GM23338 (cell line): ENCODE data around the gene PIPOX. TPM values are rescaled to one million over a fixed set of nuclear protein-coding genes. Genes with fewer than 3 reads are reported as not detected.

ENCODE experiments used
- ATAC-seq: fragments of 200-7000 bp; cut with Tn5 transposase; 3 replicates; pipeline ENCODE4 v1.9.1; 2020
- DNase-seq: peaks from one replicate; pipeline ENCODE4 v3.0.0-alpha.2; 2015; ENCODE audit warnings: low spot score
- H2AFZ ChIP-seq: fragments of 200-600 bp; sonication (generic); 2 replicates; pipeline ENCODE4 v1.8.0; 2016; ENCODE audit warnings: antibody characterized with exemption, mild to moderate bottlenecking, moderate library complexity
- H3F3A ChIP-seq: fragments of 200-600 bp; sonication (generic); replicated peaks from 2 replicates; pipeline ENCODE4 v1.8.0; 2017; ENCODE audit warnings: antibody characterized with exemption, mixed run types, low read depth
- H3K27ac ChIP-seq: fragments of 200-600 bp; sonication (generic); 2 replicates; pipeline ENCODE4 v1.6.1; 2016; ENCODE audit warnings: low read depth
- H3K27me3 ChIP-seq: fragments of 200-600 bp; sonication (generic); 2 replicates; pipeline ENCODE4 v1.8.0; 2016; ENCODE audit warnings: mild to moderate bottlenecking, mixed run types, moderate library complexity; ENCODE audit not compliant: insufficient read depth
- H3K36me3 ChIP-seq: fragments of 200-600 bp; sonication (generic); 2 replicates; pipeline ENCODE4 v1.8.0; 2016; ENCODE audit warnings: mild to moderate bottlenecking; ENCODE audit not compliant: insufficient read depth
- H3K4me1 ChIP-seq: fragments of 200-600 bp; sonication (generic); 2 replicates; pipeline ENCODE4 v1.8.0; 2016; ENCODE audit warnings: mild to moderate bottlenecking, moderate library complexity; ENCODE audit not compliant: insufficient read depth
- H3K4me2 ChIP-seq: fragments of 200-600 bp; sonication (generic); 2 replicates; pipeline ENCODE4 v1.7.1; 2017; ENCODE audit warnings: mixed run types
- H3K4me3 ChIP-seq: fragments of 200-600 bp; sonication (generic); 2 replicates; pipeline ENCODE4 v1.6.1; 2016; ENCODE audit warnings: mixed run types
- H3K79me2 ChIP-seq: fragments of 200-600 bp; sonication (generic); replicated peaks from 2 replicates; pipeline ENCODE4 v1.8.0; 2017; ENCODE audit warnings: mild to moderate bottlenecking; ENCODE audit not compliant: insufficient read depth
- H3K9me2 ChIP-seq: fragments of 200-600 bp; sonication (generic); 2 replicates; pipeline ENCODE4 v1.8.0; 2017; ENCODE audit not compliant: insufficient read depth
- H4K20me1 ChIP-seq: fragments of 200-600 bp; sonication (generic); replicated peaks from 2 replicates; pipeline ENCODE4 v1.8.0; 2017; ENCODE audit warnings: mild to moderate bottlenecking; ENCODE audit not compliant: insufficient read depth
- H3K27ac Mint-ChIP-seq: 2 replicates; pipeline ENCODE4 v1.8.0; 2020; ENCODE audit warnings: inconsistent platforms, mild to moderate bottlenecking, moderate library complexity, mixed read lengths
- H3K27me3 Mint-ChIP-seq: 3 replicates; pipeline ENCODE4 v1.8.0; 2022; ENCODE audit warnings: low read depth, mild to moderate bottlenecking, moderate library complexity, mixed read lengths, inconsistent platforms; ENCODE audit not compliant: insufficient read depth, poor library complexity
- H3K36me3 Mint-ChIP-seq: 3 replicates; pipeline ENCODE4 v1.8.0; 2021; ENCODE audit warnings: low read depth, mild to moderate bottlenecking, inconsistent platforms, moderate library complexity, mixed read lengths
- H3K4me1 Mint-ChIP-seq: 3 replicates; pipeline ENCODE4 v1.8.0; 2020; ENCODE audit warnings: mild to moderate bottlenecking, inconsistent platforms, mixed read lengths
- H3K4me3 Mint-ChIP-seq: 3 replicates; pipeline ENCODE4 v1.8.0; 2021; ENCODE audit warnings: moderate library complexity, mild to moderate bottlenecking, inconsistent platforms, mixed read lengths
- H3K9me3 Mint-ChIP-seq: 3 replicates; pipeline ENCODE4 v1.8.0; 2020; ENCODE audit warnings: moderate library complexity, mild to moderate bottlenecking, inconsistent platforms, mixed read lengths
- CREB1 ChIP-seq: fragments of 250-450 bp; sonication (Bioruptor Pico); IDR thresholded peaks from 2 replicates; pipeline ENCODE4 v1.5.0; 2020; ENCODE audit warnings: low read depth, mild to moderate bottlenecking, moderate library complexity
- EZH2 ChIP-seq: fragments of 200-600 bp; sonication (generic); IDR thresholded peaks from one replicate; pipeline ENCODE4 v1.8.0; 2017; ENCODE audit warnings: antibody characterized with exemption, mild to moderate bottlenecking, low read depth; ENCODE audit not compliant: unreplicated experiment
- EZH2phosphoT487 ChIP-seq: fragments of 200-600 bp; sonication (generic); IDR thresholded peaks from one replicate; pipeline ENCODE4 v1.8.1; 2018; ENCODE audit warnings: antibody characterized with exemption; ENCODE audit not compliant: unreplicated experiment
- JUNB ChIP-seq: IDR thresholded peaks from one replicate; pipeline ENCODE4 v1.6.1; 2016; ENCODE audit warnings: antibody characterized with exemption; ENCODE audit not compliant: unreplicated experiment
- NANOG ChIP-seq: IDR thresholded peaks from 2 replicates; pipeline ENCODE4 v1.6.1; 2016; ENCODE audit warnings: antibody characterized with exemption, borderline replicate concordance
- POLR2AphosphoS5 ChIP-seq: IDR thresholded peaks from 2 replicates; pipeline ENCODE4 v1.6.1; 2016; ENCODE audit warnings: antibody characterized with exemption, low read depth
- STAT1 ChIP-seq: IDR thresholded peaks from one replicate; pipeline ENCODE4 v1.6.1; 2016; ENCODE audit warnings: antibody characterized with exemption; ENCODE audit not compliant: unreplicated experiment
- ZNF114 ChIP-seq: fragments of 250-450 bp; sonication (Bioruptor Pico); IDR thresholded peaks from 2 replicates; pipeline ENCODE4 v1.5.0; 2020; ENCODE audit warnings: mild to moderate bottlenecking, moderate library complexity
- ZNF331 ChIP-seq: fragments of 250-450 bp; sonication (Bioruptor Pico); IDR thresholded peaks from 2 replicates; pipeline ENCODE4 v1.5.0; 2020; ENCODE audit warnings: low read depth, mild to moderate bottlenecking, moderate library complexity
- polyA plus RNA-seq: library from polyadenylated mRNA; unstranded; fragments of >200 nt; fragmentation: Nextera tagmentation; extraction: Ambion mirVana; gene quantifications from 2 replicates; pipeline ENCODE4 v1.2.1, GENCODE V29; 2016
- total RNA-seq: library from RNA; depleted of rRNA; stranded (reverse); fragments of >200 nt; shearing (Covaris generic); gene quantifications from 2 replicates; pipeline ENCODE4 v1.2.3, GENCODE V29; 2014
- TF ChIP-seq, protein P1 (sequence below): IDR thresholded peaks from 2 replicates; pipeline ENCODE4 v1.6.1; 2016; ENCODE audit warnings: antibody characterized with exemption
- TF ChIP-seq, protein P2 (sequence below), 2 experiments: fragments of 200-600 bp in 1 of 2; sonication (generic) in 1 of 2; conservative IDR thresholded peaks; 2 replicates each; pipeline versions ENCODE4 v1.5.1 to v1.6.1; 2016 to 2017; ENCODE audit warnings: antibody characterized with exemption in 2 of 2, low read depth in 2 of 2, mild to moderate bottlenecking in 2 of 2, moderate library complexity in 1 of 2
- TF ChIP-seq, protein P3 (sequence below): IDR thresholded peaks from one replicate; pipeline ENCODE4 v1.6.1; 2018; ENCODE audit warnings: antibody characterized with exemption; ENCODE audit not compliant: unreplicated experiment
- TF ChIP-seq, protein P4 (sequence below): fragments of 250-450 bp; sonication (Bioruptor Pico); IDR thresholded peaks from 2 replicates; pipeline ENCODE4 v1.5.0; 2020; ENCODE audit warnings: mild to moderate bottlenecking, moderate library complexity

Gene PIPOX
- total and polyA plus RNA-seq, 2 experiments from 2014 or later, result 22.6 to 34.6 TPM

DNA sequence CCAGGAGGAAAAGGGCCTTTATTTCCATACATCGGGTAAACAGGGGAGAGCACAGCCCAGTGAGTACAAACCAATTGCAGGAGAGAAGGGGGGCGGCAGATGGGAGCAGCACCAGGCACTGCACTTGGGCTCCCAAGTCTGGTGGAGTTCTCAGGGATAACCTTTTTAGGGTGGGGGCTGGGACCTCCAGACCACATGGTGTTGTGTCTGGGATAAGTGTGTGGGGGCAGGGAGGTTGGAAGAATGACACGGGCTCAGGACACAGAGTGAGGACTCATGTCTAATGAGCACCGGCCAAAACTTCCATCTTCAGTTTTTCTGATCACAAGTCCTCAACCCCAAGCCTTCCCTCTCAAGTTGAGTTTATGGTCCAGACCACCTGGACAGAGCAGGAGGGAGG, 30.6 kb downstream of the PIPOX start:
- Histone ChIP-seq H2AFZ (no peak overlapping the region), H3K4me3 (no peak overlapping the region), H3K9me2 (no peaks in the 10 kb centered on the region), H3K27me3 (no peaks in the 10 kb centered on the region), H3K4me2 (no peak overlapping the region), H3K36me3 (no peaks in the 10 kb centered on the region), H3K79me2 (no peaks in the 10 kb centered on the region), H3K27ac (no peak overlapping the region), H3F3A (peaks cover 13% of the 10 kb centered on the region; the same call in 1 of the 2 replicates), H3K4me1 (peaks cover 37% of the 10 kb centered on the region), H4K20me1 (no peaks in the 10 kb centered on the region)
- Mint-ChIP-seq H3K4me3 (no peak overlapping the region; the same call in 2 of the 3 replicates), H3K27me3 (peaks cover 24% of the 10 kb centered on the region), H3K36me3 (0 out of 3 replicates have a peak, but pooled peaks cover 6% of the 10 kb centered on the region), H3K9me3 (no peaks in the 10 kb centered on the region), H3K27ac (no peak overlapping the region), H3K4me1 (peaks cover 63% of the 10 kb centered on the region)
- ATAC-seq (no peak), DNase-seq (no peak)
- TF ChIP-seq ZNF331 (CRISPR knock-in tag) (no peak), EZH2 (no peak), JUNB (no peak), CREB1 (CRISPR knock-in tag) (no peak), EZH2phosphoT487 (no peak), STAT1 (no peak), POLR2AphosphoS5 (no peak), ZNF114 (CRISPR knock-in tag) (no peak), NANOG (no peak)
- TF ChIP-seq, protein P1, sequence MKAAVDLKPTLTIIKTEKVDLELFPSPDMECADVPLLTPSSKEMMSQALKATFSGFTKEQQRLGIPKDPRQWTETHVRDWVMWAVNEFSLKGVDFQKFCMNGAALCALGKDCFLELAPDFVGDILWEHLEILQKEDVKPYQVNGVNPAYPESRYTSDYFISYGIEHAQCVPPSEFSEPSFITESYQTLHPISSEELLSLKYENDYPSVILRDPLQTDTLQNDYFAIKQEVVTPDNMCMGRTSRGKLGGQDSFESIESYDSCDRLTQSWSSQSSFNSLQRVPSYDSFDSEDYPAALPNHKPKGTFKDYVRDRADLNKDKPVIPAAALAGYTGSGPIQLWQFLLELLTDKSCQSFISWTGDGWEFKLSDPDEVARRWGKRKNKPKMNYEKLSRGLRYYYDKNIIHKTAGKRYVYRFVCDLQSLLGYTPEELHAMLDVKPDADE, result no peak
- TF ChIP-seq, protein P2, sequence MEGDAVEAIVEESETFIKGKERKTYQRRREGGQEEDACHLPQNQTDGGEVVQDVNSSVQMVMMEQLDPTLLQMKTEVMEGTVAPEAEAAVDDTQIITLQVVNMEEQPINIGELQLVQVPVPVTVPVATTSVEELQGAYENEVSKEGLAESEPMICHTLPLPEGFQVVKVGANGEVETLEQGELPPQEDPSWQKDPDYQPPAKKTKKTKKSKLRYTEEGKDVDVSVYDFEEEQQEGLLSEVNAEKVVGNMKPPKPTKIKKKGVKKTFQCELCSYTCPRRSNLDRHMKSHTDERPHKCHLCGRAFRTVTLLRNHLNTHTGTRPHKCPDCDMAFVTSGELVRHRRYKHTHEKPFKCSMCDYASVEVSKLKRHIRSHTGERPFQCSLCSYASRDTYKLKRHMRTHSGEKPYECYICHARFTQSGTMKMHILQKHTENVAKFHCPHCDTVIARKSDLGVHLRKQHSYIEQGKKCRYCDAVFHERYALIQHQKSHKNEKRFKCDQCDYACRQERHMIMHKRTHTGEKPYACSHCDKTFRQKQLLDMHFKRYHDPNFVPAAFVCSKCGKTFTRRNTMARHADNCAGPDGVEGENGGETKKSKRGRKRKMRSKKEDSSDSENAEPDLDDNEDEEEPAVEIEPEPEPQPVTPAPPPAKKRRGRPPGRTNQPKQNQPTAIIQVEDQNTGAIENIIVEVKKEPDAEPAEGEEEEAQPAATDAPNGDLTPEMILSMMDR (conservative IDR thresholded peaks at IDR 0.05; ENCODE audit: low read depth in 2 of 2), result no peak
- TF ChIP-seq, protein P3, sequence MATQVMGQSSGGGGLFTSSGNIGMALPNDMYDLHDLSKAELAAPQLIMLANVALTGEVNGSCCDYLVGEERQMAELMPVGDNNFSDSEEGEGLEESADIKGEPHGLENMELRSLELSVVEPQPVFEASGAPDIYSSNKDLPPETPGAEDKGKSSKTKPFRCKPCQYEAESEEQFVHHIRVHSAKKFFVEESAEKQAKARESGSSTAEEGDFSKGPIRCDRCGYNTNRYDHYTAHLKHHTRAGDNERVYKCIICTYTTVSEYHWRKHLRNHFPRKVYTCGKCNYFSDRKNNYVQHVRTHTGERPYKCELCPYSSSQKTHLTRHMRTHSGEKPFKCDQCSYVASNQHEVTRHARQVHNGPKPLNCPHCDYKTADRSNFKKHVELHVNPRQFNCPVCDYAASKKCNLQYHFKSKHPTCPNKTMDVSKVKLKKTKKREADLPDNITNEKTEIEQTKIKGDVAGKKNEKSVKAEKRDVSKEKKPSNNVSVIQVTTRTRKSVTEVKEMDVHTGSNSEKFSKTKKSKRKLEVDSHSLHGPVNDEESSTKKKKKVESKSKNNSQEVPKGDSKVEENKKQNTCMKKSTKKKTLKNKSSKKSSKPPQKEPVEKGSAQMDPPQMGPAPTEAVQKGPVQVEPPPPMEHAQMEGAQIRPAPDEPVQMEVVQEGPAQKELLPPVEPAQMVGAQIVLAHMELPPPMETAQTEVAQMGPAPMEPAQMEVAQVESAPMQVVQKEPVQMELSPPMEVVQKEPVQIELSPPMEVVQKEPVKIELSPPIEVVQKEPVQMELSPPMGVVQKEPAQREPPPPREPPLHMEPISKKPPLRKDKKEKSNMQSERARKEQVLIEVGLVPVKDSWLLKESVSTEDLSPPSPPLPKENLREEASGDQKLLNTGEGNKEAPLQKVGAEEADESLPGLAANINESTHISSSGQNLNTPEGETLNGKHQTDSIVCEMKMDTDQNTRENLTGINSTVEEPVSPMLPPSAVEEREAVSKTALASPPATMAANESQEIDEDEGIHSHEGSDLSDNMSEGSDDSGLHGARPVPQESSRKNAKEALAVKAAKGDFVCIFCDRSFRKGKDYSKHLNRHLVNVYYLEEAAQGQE, result no peak
- TF ChIP-seq, protein P4, sequence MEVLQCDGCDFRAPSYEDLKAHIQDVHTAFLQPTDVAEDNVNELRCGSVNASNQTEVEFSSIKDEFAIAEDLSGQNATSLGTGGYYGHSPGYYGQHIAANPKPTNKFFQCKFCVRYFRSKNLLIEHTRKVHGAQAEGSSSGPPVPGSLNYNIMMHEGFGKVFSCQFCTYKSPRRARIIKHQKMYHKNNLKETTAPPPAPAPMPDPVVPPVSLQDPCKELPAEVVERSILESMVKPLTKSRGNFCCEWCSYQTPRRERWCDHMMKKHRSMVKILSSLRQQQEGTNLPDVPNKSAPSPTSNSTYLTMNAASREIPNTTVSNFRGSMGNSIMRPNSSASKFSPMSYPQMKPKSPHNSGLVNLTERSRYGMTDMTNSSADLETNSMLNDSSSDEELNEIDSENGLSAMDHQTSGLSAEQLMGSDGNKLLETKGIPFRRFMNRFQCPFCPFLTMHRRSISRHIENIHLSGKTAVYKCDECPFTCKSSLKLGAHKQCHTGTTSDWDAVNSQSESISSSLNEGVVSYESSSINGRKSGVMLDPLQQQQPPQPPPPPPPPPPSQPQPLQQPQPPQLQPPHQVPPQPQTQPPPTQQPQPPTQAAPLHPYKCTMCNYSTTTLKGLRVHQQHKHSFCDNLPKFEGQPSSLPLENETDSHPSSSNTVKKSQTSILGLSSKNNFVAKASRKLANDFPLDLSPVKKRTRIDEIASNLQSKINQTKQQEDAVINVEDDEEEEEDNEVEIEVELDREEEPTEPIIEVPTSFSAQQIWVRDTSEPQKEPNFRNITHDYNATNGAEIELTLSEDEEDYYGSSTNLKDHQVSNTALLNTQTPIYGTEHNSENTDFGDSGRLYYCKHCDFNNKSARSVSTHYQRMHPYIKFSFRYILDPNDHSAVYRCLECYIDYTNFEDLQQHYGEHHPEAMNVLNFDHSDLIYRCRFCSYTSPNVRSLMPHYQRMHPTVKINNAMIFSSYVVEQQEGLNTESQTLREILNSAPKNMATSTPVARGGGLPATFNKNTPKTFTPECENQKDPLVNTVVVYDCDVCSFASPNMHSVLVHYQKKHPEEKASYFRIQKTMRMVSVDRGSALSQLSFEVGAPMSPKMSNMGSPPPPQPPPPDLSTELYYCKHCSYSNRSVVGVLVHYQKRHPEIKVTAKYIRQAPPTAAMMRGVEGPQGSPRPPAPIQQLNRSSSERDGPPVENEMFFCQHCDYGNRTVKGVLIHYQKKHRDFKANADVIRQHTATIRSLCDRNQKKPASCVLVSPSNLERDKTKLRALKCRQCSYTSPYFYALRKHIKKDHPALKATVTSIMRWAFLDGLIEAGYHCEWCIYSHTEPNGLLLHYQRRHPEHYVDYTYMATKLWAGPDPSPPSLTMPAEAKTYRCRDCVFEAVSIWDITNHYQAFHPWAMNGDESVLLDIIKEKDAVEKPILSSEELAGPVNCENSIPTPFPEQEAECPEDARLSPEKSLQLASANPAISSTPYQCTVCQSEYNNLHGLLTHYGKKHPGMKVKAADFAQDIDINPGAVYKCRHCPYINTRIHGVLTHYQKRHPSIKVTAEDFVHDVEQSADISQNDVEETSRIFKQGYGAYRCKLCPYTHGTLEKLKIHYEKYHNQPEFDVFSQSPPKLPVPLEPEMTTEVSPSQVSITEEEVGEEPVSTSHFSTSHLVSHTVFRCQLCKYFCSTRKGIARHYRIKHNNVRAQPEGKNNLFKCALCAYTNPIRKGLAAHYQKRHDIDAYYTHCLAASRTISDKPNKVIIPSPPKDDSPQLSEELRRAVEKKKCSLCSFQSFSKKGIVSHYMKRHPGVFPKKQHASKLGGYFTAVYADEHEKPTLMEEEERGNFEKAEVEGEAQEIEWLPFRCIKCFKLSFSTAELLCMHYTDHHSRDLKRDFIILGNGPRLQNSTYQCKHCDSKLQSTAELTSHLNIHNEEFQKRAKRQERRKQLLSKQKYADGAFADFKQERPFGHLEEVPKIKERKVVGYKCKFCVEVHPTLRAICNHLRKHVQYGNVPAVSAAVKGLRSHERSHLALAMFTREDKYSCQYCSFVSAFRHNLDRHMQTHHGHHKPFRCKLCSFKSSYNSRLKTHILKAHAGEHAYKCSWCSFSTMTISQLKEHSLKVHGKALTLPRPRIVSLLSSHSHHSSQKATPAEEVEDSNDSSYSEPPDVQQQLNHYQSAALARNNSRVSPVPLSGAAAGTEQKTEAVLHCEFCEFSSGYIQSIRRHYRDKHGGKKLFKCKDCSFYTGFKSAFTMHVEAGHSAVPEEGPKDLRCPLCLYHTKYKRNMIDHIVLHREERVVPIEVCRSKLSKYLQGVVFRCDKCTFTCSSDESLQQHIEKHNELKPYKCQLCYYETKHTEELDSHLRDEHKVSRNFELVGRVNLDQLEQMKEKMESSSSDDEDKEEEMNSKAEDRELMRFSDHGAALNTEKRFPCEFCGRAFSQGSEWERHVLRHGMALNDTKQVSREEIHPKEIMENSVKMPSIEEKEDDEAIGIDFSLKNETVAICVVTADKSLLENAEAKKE (CRISPR knock-in tag), result no peak
